ENCODE measurements around the gene SF3A1. TPM values are rescaled to one million over a fixed set of nuclear protein-coding genes. Genes with fewer than 3 reads are reported as not detected.

SF3A1 gene
- total and polyA plus RNA-seq, 2 of the 8 experiments (the other 6 are each of a cell fraction or from before 2014, with no cell fraction given), result 27.8 to 285 TPM

DNA sequence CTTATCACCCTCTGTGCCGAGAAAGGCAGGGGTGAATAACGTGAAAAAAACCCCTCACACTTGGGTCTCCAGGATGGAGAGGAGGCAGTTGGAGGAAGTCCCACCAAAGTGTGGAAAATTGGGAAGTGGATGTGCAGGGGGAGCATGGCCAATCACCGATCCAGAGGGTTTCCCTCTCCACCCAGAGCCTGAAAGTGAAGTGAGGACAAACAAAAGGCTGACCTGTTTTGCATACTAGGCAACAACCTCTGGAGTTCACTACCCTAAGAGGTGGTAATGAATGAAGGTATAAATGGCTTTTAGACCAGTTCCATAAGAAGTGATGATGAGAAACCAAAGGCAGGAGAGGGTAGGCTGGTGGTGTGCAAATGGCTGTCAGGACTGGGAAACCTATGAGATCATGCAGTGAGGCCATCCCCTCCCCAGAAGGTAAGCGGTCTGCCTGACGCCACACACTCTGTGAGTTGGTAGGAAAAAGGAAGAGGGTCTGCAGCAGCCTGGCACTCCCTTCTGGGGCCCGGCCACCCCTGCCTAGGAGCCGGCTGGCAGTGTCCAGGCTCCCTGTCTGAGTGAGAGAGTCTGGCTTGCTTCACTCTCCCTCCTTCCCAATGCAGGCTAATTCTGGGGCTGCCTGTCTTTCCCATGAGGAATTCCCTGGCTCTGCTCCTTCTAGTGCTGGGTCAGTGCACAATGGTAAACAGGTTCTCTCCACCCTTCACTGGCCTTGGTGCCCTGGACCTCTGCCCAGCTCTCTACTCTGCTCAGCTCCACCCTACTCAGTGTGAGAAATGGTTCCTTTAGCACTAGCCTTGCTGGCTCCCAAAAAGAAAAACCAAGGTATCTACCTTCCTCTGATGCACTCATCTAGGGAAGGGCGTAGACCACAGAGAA is 45.6 kb downstream of the SF3A1 start:
- Histone ChIP-seq H3K56ac (replicated peaks; ENCODE audit: insufficient read length, low read depth, low read length) (no peak overlapping the region), H3K4me3 (ENCODE audit: extremely low read depth in 1 of 4, insufficient read depth in 2 of 4, low read depth in 3 of 4, low read length in 4 of 4) (no peak overlapping the region), H2BK15ac (ENCODE audit: low read length) (no peak overlapping the region), H3K27me3 (replicated peaks in 1 of 4; ENCODE audit: control insufficient read depth in 3 of 4, extremely low read depth in 1 of 4, insufficient read depth in 3 of 4, low read length in 3 of 4) (no peaks in the 10 kb centered on the region), H3K9me3 (ENCODE audit: insufficient read depth in 2 of 2, low read depth in 1 of 2, low read length in 1 of 2) (no peaks in the 10 kb centered on the region), H2AK5ac (ENCODE audit: low read depth, low read length) (no peak overlapping the region), H2BK12ac (ENCODE audit: low read depth, low read length) (no peak overlapping the region), H2BK5ac (ENCODE audit: low read depth, low read length) (no peak overlapping the region), H3K4me2 (ENCODE audit: insufficient read depth in 1 of 2, low read depth in 2 of 2, low read length in 2 of 2) (no peak overlapping the region), H4K20me1 (replicated peaks in 1 of 2; ENCODE audit: control insufficient read depth in 1 of 2, insufficient read depth in 2 of 2, low read length in 2 of 2) (peaks cover 0 to 2% of the 10 kb centered on the region in 2 experiments), H2BK120ac (replicated peaks; ENCODE audit: low read depth, low read length) (no peak overlapping the region), H2AFZ (ENCODE audit: low read length) (no peak overlapping the region), H2BK20ac (ENCODE audit: low read length) (no peak overlapping the region), H3K18ac (ENCODE audit: extremely low read depth, low read length) (no peak overlapping the region), H4K8ac (ENCODE audit: extremely low read depth, insufficient read depth, low read length) (peak overlapping the region; percentile 59; the same call in 1 of the 2 replicates), H4K5ac (ENCODE audit: insufficient read length, low read depth, low read length) (no peak overlapping the region), H3K36me3 (ENCODE audit: control insufficient read depth in 2 of 4, insufficient read depth in 4 of 4, low read length in 3 of 4) (no peaks in the 10 kb centered on the region), H3K4ac (replicated peaks; ENCODE audit: insufficient read length, low read depth, low read length) (no peak overlapping the region), H3K9ac (replicated peaks in 1 of 4; ENCODE audit: extremely low read depth in 1 of 4, low read depth in 3 of 4, low read length in 3 of 4) (peak overlapping the region in 1 of 4 experiments; percentile 44; a peak in 1 of 7 replicates), H3K27ac (ENCODE audit: low read depth, low read length) (no peak overlapping the region), H4K91ac (replicated peaks; ENCODE audit: insufficient read length, low read length) (no peak overlapping the region), H3K79me1 (ENCODE audit: low read depth, low read length) (0 out of 2 replicates have a peak, but pooled peaks cover 2% of the 10 kb centered on the region), H3K14ac (ENCODE audit: insufficient read length) (no peak overlapping the region), H3K23ac (ENCODE audit: insufficient read length) (no peak overlapping the region), H3K23me2 (ENCODE audit: low read depth, low read length) (no peaks in the 10 kb centered on the region), H3K4me1 (replicated peaks in 1 of 4; ENCODE audit: control insufficient read depth in 3 of 4, insufficient read depth in 4 of 4, low read length in 3 of 4) (peaks cover 0 to 5% (median 1%) of the 10 kb centered on the region in 4 experiments; a peak in 3 of 7 replicates), H3K79me2 (ENCODE audit: control insufficient read depth in 1 of 2, insufficient read depth in 2 of 2, low read length in 2 of 2) (no peaks in the 10 kb centered on the region)
- POLR2A ChIA-PET (ENCODE audit: partially characterized antibody), result interaction anchor here (1.0 to 1.2 kb wide), 2 partner anchors 19 to 46 kb away, joined by 3 to 4 read pairs; partner anchors contain the start of genes CCDC157 and SF3A1
- TF ChIP-seq FOSL1 (IDR thresholded peaks at IDR 0.05; ENCODE audit: insufficient read depth, low read depth, low read length) (no peak), GABPA (IDR thresholded peaks at IDR 0.05; ENCODE audit: borderline replicate concordance, insufficient read depth, low read length) (no peak), EP300 (IDR thresholded peaks at IDR 0.05; ENCODE audit: borderline replicate concordance in 1 of 2, low read depth in 2 of 2, low read length in 2 of 2) (no peak)
- FAIRE-seq, result no peak
- no peak for DNase-seq (ENCODE audit: low read depth in 1 of 2, low spot score in 2 of 2)
- 83% methylated on average over 8 of the region's 8 CpGs; no CpG with 5 or more reads in 1 of the 2 experiments for WGBS, 2 experiments (ENCODE audit: extremely low coverage in 1 of 2, insufficient coverage in 1 of 2, insufficient read length in 1 of 2, insufficient replicate concordance in 2 of 2, low coverage in 1 of 2, low lambda C conversion rate in 2 of 2, missing lambda C conversion rate in 1 of 2)
- CTCF ChIA-PET (ENCODE audit: partially characterized antibody), result interaction anchor here (0.7 to 1.6 kb wide), 7 partner anchors 8 to 25 kb away, joined by 3 to 10 read pairs (median 6); no protein-coding TSS in a partner anchor
